GM13977 (cell line): ENCODE results near the gene SKIC8.

Experiments used
- DNase-seq: peaks from one replicate; pipeline ENCODE4 v3.0.0; 2012; ENCODE audit warnings: low spot score
- in situ Hi-C: fragments of 300-500 bp; cut with MboI; formaldehyde crosslinking; loops from one replicate; pipeline ENCODE4 v1.12.0; 2022; ENCODE audit warnings: low sequenced_read_pairs, low pct_unique_long_range_greater_than_20kb, mixed read lengths, inconsistent platforms; ENCODE audit not compliant: unreplicated experiment
- TF ChIP-seq, protein P1 (sequence below): IDR thresholded peaks from 2 replicates; pipeline ENCODE4 v1.5.1; 2012; ENCODE audit warnings: mild to moderate bottlenecking, control low read depth; ENCODE audit not compliant: insufficient read depth; ENCODE audit errors: extremely low read depth, missing control alignments

The SKIC8 gene

DNA sequence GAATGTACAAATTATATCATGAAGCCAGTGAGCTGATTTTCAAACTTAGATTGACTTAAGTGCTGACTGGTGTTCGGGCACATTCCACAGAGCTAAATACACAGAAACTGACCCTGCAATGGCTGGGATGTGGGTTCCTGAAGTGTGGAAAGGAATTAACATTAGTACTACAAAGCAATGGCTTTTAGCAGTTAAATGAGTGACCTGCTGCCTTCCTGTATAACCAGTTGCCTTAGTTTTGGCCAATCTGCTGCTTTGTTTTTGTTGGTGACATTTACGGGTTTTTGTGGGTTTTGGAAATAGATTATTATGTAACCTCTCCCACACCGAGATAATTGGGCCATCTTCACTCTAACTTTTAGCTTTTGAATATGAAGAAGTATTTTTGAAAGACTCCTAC lies 2.4 kb upstream of the SKIC8 start:
- TF ChIP-seq, protein P1, sequence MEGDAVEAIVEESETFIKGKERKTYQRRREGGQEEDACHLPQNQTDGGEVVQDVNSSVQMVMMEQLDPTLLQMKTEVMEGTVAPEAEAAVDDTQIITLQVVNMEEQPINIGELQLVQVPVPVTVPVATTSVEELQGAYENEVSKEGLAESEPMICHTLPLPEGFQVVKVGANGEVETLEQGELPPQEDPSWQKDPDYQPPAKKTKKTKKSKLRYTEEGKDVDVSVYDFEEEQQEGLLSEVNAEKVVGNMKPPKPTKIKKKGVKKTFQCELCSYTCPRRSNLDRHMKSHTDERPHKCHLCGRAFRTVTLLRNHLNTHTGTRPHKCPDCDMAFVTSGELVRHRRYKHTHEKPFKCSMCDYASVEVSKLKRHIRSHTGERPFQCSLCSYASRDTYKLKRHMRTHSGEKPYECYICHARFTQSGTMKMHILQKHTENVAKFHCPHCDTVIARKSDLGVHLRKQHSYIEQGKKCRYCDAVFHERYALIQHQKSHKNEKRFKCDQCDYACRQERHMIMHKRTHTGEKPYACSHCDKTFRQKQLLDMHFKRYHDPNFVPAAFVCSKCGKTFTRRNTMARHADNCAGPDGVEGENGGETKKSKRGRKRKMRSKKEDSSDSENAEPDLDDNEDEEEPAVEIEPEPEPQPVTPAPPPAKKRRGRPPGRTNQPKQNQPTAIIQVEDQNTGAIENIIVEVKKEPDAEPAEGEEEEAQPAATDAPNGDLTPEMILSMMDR: no peak
- DNase-seq: no peak
- in situ Hi-C loops: loop anchor here (10.0 kb wide), 1 partner anchor 123 kb away; no protein-coding TSS in a partner anchor

DNA sequence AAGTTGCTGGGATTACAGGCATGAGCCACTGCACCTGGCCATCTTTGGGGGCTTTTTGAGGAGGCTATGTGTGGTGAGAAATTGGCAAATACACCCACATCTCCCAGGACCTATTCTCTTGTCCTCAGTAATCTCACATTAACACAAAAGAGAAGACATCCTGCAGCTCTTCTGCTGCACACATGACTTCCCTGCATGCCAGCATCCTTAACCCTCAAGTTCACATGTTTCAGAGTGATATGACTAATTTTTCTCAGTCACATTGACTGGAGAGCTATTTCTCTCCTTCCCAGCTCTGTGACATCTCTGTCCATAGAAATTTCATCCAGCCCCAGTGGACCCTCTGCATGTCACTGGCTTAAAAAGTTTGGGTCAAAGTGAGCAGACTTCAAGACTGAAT lies 1.9 kb upstream of the SKIC8 start:
- in situ Hi-C loops: loop anchor here (10.0 kb wide), 1 partner anchor 123 kb away; no protein-coding TSS in a partner anchor
- no peak for DNase-seq
- TF ChIP-seq, protein P1: no peak

DNA sequence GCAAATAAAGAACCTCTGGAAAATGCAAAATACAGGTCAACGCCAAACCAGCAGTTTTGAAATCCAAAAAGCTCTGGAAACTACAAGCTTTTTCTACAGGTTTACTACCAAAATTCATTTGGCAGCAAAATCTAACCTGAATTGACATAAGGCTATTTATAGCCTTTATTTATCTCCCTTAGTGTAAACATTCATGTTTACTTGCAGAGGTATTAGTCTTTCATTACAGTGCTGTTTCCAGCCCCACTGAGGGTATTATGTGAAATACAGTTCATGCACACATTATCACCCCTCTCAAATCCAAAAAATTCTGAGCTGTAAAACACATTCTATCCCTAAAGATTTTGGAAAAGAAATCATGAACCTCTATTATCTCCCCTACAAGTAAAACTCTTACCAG lies 7.2 kb downstream of the SKIC8 start:
- TF ChIP-seq, protein P1: no peak
- no peak for DNase-seq
- in situ Hi-C loops: no loop called here

DNA sequence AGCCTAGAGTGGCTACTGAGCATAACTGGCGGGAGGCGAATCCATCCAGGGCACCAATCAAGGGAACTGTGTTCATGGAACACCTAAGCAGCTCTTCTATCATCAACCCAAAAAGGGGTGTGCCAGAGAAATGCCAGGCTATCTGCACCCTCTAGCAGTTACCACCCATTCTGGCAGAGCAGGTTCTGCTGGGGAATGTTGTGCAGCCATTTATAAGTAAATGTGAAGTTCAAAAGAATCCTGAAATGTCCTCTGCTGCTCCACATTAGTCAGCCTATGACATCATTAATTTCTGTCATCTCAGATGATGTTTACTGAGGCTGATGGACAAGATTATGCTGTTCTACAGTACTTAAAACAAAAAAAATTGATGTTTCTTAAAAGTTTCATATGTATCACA lies 7.7 kb downstream of the SKIC8 start:
- no peak for DNase-seq
- in situ Hi-C loops: no loop called here
- TF ChIP-seq, protein P1: no peak

DNA sequence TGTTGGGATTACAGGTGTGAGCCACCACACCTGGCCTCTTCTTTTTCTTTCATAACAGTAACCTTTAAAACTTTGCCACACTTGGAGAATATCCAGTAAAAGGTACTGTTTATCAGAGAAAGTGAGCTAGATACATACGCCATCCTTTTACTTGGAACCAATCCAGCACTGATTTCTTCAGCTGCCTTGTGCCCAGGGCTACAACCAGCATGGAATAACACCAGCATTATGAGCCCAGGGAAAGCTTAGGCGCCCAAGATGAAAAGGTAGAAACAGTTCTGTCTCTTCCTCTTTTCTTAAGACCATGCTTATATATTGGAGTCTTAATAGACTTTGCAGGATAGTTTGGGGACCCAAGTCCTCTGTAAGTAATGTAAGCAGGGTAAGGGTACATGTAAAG lies 8.4 kb downstream of the SKIC8 start:
- in situ Hi-C loops: no loop called here
- DNase-seq: no peak
- TF ChIP-seq, protein P1: no peak

DNA sequence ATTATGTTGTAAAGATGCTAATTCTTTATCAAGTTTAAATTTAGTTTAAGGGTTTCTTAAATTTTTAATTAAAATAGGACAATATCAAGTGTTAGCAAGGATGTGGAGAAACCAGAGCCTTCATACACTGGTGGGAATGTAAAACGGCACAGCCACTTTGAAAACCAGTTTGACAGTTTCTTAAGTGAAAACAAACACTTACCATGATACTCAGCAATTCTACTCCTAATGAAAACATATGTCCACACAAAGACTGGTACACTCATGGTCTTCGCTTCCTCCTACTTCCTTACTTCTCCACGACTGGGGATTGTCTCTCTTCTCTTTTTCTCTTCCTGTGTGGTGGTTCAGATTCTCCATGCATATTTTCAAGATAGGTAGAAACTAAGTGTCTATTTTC lies 9.2 kb downstream of the SKIC8 start:
- in situ Hi-C loops: no loop called here
- no peak for DNase-seq
- TF ChIP-seq, protein P1: no peak

DNA sequence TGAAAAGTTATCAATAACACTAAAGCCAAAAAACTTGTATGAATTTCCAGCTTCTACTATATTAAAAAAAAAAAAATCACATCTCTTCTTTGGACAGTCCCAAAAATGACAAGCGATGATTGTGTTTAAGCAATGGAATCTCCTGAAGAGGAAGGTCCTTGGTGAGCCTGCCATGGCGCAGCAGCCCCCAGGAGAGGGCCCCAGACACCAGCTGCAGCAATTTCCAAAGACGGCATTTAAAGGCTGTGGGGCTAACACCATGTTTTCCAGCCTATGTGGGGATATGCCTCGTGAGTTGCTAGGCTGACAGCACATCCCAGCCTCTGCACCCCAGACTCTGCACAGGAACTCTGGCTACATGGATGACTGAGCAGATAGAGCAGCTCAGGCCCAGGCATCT lies 14.7 kb downstream of the SKIC8 start:
- in situ Hi-C loops: no loop called here
- TF ChIP-seq, protein P1: no peak
- DNase-seq: no peak
